M059J (cell line): ENCODE results near the gene PIK3R6. TPM values are rescaled to one million over a fixed set of nuclear protein-coding genes. Genes with fewer than 3 reads are reported as not detected.
A peak's percentile ranks its signal among the peaks of the same experiment; 100 is the strongest.

ENCODE experiments used
- DNase-seq: peaks from one replicate; pipeline ENCODE4 v3.0.0-alpha.2; 2012; ENCODE audit warnings: low read depth
- total RNA-seq: library from RNA; depleted of rRNA; stranded (reverse); fragments of >200 nt; shearing (Covaris generic); gene quantifications from 2 replicates; pipeline ENCODE4 v1.2.3, GENCODE V29; 2014

PIK3R6 gene
- total RNA-seq, 1 experiment from 2014 or later = not detected

- DNase-seq = no peak
Measured at GRCh38 chr17:8849311-8850041, 18.0 kb downstream of the PIK3R6 start.

DNA sequence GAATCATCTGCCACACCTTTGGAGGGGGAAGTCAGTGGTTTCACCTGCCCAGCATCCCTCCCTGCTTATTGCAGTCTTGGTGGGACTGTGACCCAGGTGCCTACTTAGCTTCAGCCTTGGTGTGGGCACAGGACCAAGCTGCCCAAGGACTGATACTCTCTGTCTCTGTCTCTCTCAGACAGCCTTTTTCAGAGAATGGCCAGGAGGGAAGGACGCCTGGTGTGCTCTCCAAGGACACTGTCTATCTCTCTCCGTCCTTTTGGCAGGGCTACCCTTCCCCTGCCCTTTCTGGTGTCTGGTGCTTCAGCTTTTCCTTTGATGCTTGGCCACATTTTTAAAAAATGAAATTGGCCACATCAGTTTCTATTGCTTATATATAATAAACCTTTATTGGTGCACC lies 19.6 kb downstream of the PIK3R6 start:
- no peak for DNase-seq

DNA sequence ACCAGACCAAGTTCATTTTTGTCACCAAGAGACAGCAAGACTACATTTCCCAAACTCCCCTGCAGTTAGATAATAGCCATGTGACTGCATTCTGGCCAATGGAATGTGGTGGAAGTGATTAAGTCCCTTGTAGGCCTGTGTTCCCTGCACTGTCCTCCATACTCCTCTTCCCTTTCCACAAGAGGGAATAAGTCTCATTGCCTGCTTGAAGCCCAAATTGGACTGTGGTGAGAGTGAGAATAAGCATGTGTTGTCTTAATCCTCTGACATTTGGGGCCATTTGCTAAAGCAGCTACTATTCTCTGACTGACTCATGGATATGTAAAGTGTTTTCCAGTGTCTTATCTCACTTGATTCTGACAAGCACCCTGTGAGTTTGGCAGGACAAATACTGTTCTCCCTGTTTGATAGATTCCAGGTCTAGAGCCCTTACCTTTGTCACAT lies 20.7 kb downstream of the PIK3R6 start:
- peak; percentile 47 for DNase-seq

DNA sequence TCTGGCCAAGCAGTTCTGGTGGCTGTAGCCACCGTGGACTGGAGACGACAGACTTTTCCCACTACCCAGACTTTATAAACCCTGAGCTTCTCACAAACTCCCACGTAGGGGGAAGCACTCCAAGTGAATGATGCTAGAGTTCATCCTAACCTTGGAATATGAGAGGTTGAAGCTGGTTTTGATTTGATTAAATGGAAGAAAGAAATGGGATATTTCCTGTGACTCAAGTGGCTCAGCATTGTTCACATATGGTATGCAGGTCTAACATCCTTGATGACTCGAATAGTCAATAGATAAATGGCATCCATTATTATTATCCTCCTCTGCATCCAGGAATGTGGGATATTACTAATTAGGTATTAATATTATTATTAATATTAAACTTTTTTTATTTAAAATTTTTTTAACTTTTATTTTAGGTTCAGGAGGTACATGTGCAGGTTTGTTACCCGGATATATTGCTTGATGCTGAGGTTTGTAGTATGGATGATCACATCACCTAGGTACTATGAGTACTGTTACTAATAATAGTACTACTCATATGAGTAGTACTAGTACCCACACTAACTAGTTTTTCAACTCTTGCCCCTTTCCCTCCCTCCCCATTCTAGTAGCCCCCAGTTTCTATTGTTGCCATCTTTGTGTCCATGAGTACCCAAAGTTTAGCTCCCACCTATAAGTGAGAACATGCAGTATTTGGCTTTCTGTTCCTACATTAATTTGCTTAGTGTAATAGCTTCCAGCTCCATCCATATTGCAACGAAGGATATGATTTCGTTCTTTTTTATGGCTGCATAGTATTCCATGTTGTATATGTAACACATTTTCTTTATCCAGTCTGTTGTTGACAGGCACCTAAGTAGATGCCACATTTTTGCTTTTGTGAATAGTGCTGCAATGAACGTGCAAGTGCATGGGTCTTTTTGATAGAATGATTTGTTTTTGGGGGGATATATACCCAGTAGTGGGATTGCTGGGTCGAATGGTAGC lies 22.9 kb downstream of the PIK3R6 start:
- no peak for DNase-seq

DNA sequence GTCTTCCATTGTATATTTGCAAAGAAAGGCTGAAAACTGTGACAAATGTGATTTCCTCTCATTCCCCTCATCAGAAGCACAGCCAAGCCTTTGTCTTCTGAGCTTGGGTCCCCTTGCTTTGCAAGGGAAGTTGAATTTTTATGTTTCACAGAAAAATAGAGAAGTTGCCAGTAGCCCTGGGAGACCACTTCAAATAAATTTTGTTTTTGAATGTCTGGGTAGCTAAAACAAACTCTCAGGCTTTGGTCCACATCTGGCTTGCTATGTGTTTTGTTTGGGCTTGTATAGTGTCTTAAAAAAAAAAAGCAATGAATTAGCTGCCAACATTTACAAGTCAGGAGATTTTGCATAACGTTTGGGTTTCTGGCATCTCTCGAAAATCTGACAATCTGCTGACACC lies 24.1 kb downstream of the PIK3R6 start:
- no peak for DNase-seq

- no peak for DNase-seq
Measured at GRCh38 chr17:8841844-8842243, 25.6 kb downstream of the PIK3R6 start.

DNA sequence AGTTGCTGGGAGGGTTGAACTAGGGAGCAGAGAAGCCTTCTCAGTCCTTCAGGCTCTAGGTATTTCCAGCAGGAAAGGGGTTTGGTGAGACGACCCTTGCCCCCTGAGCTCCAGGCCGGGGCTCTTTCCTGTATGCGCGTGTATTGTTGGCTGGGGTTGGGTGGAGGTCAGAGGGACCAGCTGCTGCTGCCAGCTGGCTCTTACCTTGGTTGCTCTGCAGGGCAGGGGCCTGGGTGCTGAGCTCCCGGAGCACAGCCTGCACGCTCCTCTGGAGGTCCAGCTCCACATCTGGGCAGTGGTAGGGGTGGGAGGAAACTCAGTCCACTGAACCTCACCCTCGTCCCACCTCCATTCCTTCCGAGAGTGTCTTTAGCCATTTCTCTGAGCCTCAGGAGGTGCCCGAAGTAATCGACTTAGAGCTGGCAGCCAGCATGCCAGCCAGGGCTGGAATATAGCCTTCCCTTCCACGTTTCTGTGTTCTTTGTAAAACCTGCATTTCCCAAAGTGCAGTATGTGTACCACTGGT lies 28.0 kb downstream of the PIK3R6 start:
- DNase-seq = no peak

DNA sequence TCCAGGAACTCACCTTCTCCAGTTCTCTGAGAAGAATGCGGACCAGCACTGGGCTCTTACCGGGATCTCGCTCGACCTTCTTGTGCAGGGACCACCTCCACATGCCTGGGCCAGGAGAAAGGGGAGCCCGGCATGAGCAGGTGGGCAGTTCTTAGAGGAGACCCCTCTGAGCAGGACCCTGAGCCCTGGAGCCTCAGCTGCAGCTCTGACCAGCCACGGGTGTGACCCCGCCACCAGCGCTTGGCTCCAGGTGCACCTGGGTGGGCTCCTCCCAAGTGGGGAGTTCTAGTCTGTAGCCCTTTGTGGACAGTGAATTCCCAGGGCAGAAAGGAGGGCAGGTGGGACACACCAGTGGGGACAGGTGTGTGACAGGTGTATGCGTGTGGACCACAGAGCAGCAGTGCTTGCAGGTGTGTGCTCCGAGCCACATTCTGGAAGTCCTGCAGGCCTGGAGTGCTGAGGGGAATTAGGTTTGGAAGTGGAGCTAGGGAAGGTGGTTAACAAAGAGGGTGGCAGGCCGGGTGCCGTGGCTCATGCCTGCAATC lies 28.9 kb downstream of the PIK3R6 start:
- DNase-seq = no peak

DNA sequence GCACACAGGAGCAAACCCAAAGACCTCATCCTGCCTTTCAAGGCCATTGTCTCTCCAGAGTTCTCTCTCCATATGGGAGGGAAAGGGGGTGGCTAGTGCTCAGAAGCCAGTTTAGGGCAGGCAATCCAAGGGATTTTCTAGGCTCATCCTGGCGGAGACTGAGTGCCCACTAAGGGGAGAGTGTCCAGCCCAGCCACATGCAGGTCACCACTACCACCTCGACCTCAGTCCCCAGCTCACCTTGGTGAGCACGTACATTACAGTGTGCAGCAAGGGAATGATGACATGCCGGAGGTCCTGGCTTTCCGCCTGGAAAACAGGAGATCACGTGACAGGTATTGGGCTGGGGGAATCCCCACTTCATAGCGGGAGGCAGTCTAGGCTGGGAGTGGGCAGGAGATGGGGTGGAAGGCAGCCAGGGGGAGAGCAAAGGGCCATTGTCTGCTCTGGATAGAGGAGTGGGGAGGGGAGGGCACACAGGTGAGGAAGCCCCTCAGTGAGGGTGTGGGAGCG lies 29.9 kb downstream of the PIK3R6 start:
- peak; percentile 36 for DNase-seq

DNA sequence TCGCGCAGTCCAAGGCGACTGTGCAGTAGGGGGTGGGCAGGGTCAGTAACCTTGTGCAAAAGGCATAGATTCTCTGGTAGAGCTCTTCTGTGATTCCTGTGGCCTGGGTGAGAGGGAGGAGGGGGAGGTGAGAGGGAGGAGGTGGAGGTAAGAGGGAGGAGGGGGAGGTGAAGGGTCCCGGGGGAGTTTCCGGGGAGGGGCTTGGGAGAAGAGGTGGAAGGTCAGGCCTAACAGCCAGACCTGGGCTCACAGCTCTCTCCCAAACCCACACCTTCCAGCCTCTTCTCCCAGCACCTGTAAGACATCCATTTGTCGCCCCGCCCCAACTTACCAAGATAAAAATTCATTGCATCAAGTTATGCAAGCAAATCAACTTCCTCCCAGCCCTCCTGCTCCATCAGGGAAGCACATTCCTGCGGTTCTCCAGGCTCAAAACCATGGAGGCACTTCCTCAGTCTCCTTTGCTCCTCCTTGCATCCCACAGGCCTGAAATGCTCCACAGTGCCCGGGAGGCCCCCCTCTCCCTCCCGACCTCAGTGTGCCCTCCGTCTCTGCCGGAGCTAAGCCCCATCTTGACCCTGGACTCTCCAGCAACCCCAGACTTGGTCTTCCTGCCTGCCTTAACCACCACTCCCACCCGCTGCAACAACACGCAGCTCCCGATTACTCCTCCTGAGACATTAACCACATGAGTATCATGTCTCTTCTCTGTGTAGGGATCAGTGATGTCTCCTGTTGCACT lies 30.5 kb downstream of the PIK3R6 start:
- DNase-seq = no peak

DNA sequence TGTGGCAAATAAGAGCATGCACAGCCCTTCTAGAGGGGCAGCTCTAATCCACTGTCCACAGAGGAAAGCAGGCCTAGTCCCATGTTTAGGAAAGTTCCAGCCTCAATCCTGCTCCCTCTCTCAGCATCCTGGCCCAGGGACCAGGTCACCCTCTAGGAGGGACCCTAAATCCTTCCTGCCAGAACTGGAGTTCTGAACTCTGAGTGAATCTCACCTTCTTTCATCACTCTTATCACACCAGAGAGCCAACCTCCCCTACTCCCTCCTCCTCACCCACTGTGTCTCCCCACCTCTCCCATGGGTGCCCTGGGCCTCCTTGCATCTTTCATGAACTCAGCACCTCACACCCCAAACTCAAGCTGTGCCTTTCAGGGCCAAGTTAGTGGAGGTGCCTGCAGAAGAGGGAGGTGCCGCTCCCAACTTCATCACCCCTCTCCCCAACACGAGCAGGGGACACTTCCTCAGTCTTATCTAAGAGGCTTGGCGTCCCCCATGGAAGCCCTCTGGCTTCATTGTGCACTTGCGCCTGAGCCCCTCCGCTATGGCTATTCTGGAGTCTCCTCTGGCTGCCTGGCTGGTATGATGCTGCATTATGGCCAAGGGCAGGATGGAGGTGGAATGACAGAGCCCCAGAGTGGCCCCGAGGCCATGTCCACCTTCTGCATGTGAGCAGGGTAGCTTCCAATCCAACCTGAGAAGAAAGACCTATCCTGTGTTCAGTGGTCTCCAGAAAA lies 31.7 kb downstream of the PIK3R6 start:
- no peak for DNase-seq

- no peak for DNase-seq
Measured at GRCh38 chr17:8835106-8835505, 32.4 kb downstream of the PIK3R6 start.

DNA sequence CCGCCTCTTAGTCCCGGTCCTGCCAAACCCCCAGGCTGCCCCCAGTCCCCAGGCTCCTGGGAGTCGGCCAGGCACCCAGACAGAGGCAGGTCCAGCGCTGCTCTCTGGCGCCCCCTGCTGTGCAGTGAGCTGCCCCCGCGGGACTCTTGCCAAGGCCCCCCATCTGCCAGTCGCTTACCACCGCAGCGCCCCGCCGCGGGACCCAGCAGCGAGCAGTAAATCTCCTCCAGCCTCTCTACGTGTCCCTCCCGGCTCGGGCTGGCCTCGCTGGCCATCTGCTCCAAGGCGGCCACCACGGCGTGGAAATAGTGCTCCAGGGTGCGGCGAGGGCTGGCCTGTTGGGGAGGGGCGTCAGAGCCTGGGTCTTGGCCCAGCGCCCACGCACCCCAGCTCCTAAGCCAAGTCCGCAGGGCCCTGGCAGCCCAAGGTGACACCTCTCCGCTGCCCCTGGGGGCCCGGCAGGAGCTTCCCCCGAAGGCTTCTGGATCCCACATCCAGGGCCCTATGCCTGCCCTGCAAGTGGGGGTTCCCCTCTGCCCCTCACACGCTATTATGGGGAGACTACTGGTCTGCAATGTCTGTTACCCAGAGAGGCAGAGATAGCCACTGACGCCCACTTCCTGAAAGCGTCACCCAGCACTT lies 34.6 kb downstream of the PIK3R6 start:
- DNase-seq = no peak

DNA sequence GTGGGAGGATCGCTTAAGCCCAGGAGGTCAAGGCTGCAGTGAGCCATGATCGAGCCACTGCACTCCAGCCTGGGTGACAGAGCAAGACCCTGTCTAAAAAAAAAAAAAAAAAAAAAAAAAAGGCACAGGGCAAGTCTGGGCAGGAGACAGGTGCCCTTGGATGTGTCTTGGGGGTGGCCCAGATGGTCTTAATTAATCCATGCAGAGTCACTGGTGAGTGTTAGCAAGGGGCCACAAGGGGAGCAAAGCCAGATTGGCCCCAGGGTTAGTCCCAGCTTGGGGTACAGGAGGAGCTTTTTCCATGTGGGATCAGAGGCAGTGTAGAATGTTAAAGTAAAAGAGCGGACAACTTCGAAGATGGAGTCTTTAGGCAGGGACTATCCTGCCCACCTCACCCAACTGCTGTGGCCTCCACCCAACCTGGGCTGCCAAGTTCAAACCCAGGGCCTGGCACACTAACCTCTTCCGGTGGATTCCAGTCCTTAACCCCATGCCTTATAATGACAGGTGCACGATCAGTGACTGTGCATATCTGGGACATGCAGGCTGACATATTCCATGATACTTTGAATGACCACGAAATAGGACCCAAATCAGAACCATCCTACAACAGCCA lies 36.1 kb downstream of the PIK3R6 start:
- no peak for DNase-seq

DNA sequence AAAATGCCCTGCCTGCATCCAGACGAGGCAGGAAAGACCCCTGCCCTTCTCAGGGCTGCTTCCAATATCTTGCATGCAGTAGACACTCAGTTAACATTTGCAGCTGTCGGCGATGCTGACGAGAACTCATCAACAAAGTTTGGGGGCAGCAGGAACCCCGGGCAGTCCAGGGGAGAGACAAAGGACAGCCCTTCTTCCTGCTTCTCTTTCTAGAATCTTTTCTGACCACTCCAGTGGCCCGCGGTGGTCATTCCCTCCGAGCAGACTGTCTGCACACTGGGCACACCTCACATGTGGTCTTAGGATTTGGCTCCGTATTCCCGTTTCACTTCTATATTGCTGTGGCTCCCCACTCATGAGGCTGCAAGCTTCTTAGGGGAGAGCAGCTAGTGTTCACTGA lies 37.3 kb downstream of the PIK3R6 start:
- DNase-seq = no peak

- no peak for DNase-seq
Measured at GRCh38 chr17:8829036-8829941, 38.2 kb downstream of the PIK3R6 start.

GRCh38 chr17:8828517-8828875 lies 39.0 kb downstream of the PIK3R6 start:
- no peak for DNase-seq

GRCh38 chr17:8826808-8827435 lies 40.6 kb downstream of the PIK3R6 start:
- no peak for DNase-seq
